ENCODE data around the gene ERICH6B.

- no peak for TF ChIP-seq CTCF (IDR thresholded peaks at IDR 0.05)
- no peak for TF ChIP-seq POLR2A (IDR thresholded peaks at IDR 0.05)
These were observed 104.9 kb downstream of the ERICH6B start for GRCh38 chr13:45510672-45511071.

Data from uterus (tissue), 2 donors.